Astrocyte (in vitro differentiated cells and primary cell): ENCODE measurements around the gene HLA-DPA1. TPM values are rescaled to one million over a fixed set of nuclear protein-coding genes. Genes with fewer than 3 reads are reported as not detected.

Source experiments
- DNase-seq: peaks from one replicate; pipeline ENCODE4 v3.0.0-alpha.2; 2010; ENCODE audit warnings: low read depth
- FAIRE-seq: peaks from 2 replicates; lab custom pipeline; 2011; peaks lifted over from hg19 to GRCh38; lab: Jason Lieb, UNC
- H2AFZ ChIP-seq: 2 replicates; pipeline ENCODE4 v1.6.0; 2012; ENCODE audit warnings: low read depth, low read length, inconsistent platforms
- H3K27ac ChIP-seq: 2 replicates; pipeline ENCODE4 v1.5.1; 2011; ENCODE audit warnings: low read depth, low read length, inconsistent platforms
- H3K27me3 ChIP-seq: 2 replicates; pipeline ENCODE4 v1.6.0; 2011; ENCODE audit warnings: low read length, inconsistent platforms; ENCODE audit not compliant: insufficient read depth
- H3K36me3 ChIP-seq: 2 replicates; pipeline ENCODE4 v1.5.1; 2011; ENCODE audit warnings: low read length, inconsistent platforms; ENCODE audit not compliant: insufficient read depth
- H3K4me1 ChIP-seq: 2 replicates; pipeline ENCODE4 v1.5.1; 2011; ENCODE audit warnings: low read length, inconsistent platforms; ENCODE audit not compliant: insufficient read depth
- H3K4me2 ChIP-seq: 2 replicates; pipeline ENCODE4 v1.6.0; 2012; ENCODE audit warnings: low read length, inconsistent platforms
- H3K4me3 ChIP-seq: 2 replicates; pipeline ENCODE4 v1.5.1; 2011; ENCODE audit warnings: low read depth, mild to moderate bottlenecking, low read length, inconsistent platforms; ENCODE audit not compliant: insufficient read depth
- H3K79me2 ChIP-seq: 2 replicates; pipeline ENCODE4 v1.6.0; 2012; ENCODE audit warnings: mild to moderate bottlenecking, low read length, inconsistent platforms; ENCODE audit not compliant: insufficient read depth
- H3K9ac ChIP-seq: 2 replicates; pipeline ENCODE4 v1.6.0; 2012; ENCODE audit warnings: mild to moderate bottlenecking, low read length, inconsistent platforms
- H3K9me3 ChIP-seq: 2 replicates; pipeline ENCODE4 v1.5.1; 2012; ENCODE audit warnings: low read depth, mild to moderate bottlenecking, low read length, inconsistent platforms; ENCODE audit not compliant: insufficient read depth
- H4K20me1 ChIP-seq: 2 replicates; pipeline ENCODE4 v1.6.0; 2012; ENCODE audit warnings: low read length, inconsistent platforms; ENCODE audit not compliant: insufficient read depth
- H3K27ac Mint-ChIP-seq: one replicate; pipeline ENCODE4 v1.8.0; 2021; ENCODE audit warnings: mild to moderate bottlenecking, mixed read lengths; ENCODE audit not compliant: unreplicated experiment
- H3K27me3 Mint-ChIP-seq: one replicate; pipeline ENCODE4 v1.8.0; 2021; ENCODE audit warnings: low read depth, mixed read lengths; ENCODE audit not compliant: unreplicated experiment
- H3K36me3 Mint-ChIP-seq: one replicate; pipeline ENCODE4 v1.8.0; 2021; ENCODE audit warnings: low read depth, mixed read lengths; ENCODE audit not compliant: unreplicated experiment
- H3K4me1 Mint-ChIP-seq: one replicate; pipeline ENCODE4 v1.8.0; 2021; ENCODE audit warnings: low read depth, mixed read lengths; ENCODE audit not compliant: unreplicated experiment
- H3K4me3 Mint-ChIP-seq: one replicate; pipeline ENCODE4 v1.8.0; 2021; ENCODE audit warnings: mild to moderate bottlenecking, moderate library complexity, mixed read lengths; ENCODE audit not compliant: unreplicated experiment
- H3K9me3 Mint-ChIP-seq: one replicate; pipeline ENCODE4 v1.8.0; 2021; ENCODE audit warnings: mild to moderate bottlenecking, mixed read lengths; ENCODE audit not compliant: unreplicated experiment
- EZH2 ChIP-seq: IDR thresholded peaks from 2 replicates; pipeline ENCODE4 v1.6.1; 2012; ENCODE audit warnings: mild to moderate bottlenecking, low read length, inconsistent platforms; ENCODE audit not compliant: insufficient read depth
- total RNA-seq: library from RNA; stranded (reverse); gene quantifications from 2 replicates; pipeline ENCODE4 v1.2.1, GENCODE V29; 2021
- TF ChIP-seq, protein P1 (sequence below): IDR thresholded peaks from 2 replicates; pipeline ENCODE4 v1.5.1; 2011; ENCODE audit warnings: low read depth, mild to moderate bottlenecking, inconsistent platforms, low read length, moderate library complexity; ENCODE audit not compliant: insufficient read depth

Gene HLA-DPA1
- total RNA-seq, 1 donor from 2014 or later, result 1.7 TPM

DNA sequence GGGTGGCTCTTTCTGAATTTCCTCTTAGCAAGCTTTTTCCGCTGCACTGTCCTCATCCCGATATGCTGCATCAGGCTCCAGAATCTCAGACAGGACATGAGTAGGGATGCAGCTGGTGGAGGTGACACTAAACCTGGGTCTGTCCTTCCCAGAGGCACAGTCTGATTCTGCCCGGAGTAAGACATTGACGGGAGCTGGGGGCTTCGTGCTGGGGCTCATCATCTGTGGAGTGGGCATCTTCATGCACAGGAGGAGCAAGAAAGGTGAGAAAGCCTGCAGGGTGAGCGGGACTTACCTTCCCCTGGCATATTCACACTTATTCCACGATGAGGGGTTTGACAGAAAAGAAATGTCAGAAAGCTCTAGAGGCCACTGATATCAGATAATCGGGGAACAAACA is 12.2 kb upstream of the HLA-DPA1 start:
- Histone ChIP-seq H3K36me3 (no peaks in the 10 kb centered on the region), H3K4me1 (peaks cover under 1% of the 10 kb centered on the region), H2AFZ (no peak overlapping the region), H3K9ac (no peak overlapping the region), H4K20me1 (no peaks in the 10 kb centered on the region), H3K27me3 (no peaks in the 10 kb centered on the region), H3K79me2 (no peaks in the 10 kb centered on the region), H3K9me3 (no peaks in the 10 kb centered on the region), H3K4me3 (no peak overlapping the region), H3K4me2 (no peak overlapping the region), H3K27ac (no peak overlapping the region)
- no peak for FAIRE-seq
- TF ChIP-seq EZH2, result no peak
- TF ChIP-seq, protein P1, sequence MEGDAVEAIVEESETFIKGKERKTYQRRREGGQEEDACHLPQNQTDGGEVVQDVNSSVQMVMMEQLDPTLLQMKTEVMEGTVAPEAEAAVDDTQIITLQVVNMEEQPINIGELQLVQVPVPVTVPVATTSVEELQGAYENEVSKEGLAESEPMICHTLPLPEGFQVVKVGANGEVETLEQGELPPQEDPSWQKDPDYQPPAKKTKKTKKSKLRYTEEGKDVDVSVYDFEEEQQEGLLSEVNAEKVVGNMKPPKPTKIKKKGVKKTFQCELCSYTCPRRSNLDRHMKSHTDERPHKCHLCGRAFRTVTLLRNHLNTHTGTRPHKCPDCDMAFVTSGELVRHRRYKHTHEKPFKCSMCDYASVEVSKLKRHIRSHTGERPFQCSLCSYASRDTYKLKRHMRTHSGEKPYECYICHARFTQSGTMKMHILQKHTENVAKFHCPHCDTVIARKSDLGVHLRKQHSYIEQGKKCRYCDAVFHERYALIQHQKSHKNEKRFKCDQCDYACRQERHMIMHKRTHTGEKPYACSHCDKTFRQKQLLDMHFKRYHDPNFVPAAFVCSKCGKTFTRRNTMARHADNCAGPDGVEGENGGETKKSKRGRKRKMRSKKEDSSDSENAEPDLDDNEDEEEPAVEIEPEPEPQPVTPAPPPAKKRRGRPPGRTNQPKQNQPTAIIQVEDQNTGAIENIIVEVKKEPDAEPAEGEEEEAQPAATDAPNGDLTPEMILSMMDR, result no peak
- no peaks in the 10 kb centered on the region for H3K36me3 Mint-ChIP-seq
- no peak overlapping the region for H3K27ac Mint-ChIP-seq
- H3K4me1 Mint-ChIP-seq, result peaks cover 1% of the 10 kb centered on the region
- no peak overlapping the region for H3K4me3 Mint-ChIP-seq
- no peak for DNase-seq
- no peaks in the 10 kb centered on the region for H3K9me3 Mint-ChIP-seq
- peaks cover 34% of the 10 kb centered on the region for H3K27me3 Mint-ChIP-seq

DNA sequence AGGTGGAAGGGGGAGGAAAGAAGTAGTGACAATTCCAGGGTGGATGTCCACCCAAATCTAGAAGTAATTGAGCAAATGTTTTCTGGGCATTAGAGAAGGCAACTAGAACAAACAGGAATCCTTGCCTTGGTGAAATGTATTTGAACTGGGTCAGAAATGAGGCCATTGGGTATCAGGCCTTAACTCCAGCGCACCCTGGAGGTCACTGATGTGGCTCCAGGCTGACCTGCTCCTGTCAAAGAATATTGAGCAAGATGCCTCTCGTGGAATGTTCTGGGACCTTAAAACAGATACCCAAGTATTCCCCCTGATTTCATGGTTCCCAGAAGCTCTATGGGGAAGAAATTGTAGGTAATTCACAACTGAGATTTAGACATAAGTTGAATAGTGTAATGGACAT is 9.3 kb upstream of the HLA-DPA1 start:
- H4K20me1 ChIP-seq, result no peaks in the 10 kb centered on the region
- peaks cover 7% of the 10 kb centered on the region for H3K4me1 ChIP-seq
- Mint-ChIP-seq H3K4me1 (peaks cover 3% of the 10 kb centered on the region), H3K9me3 (no peaks in the 10 kb centered on the region), H3K4me3 (no peak overlapping the region), H3K27ac (no peak overlapping the region), H3K27me3 (peaks cover 39% of the 10 kb centered on the region), H3K36me3 (peaks cover 3% of the 10 kb centered on the region)
- DNase-seq (no peak), FAIRE-seq (no peak)
- H3K4me3 ChIP-seq, result no peak overlapping the region
- H3K9ac ChIP-seq, result no peak overlapping the region
- H3K27ac ChIP-seq, result no peak overlapping the region
- H3K4me2 ChIP-seq, result no peak overlapping the region
- no peak overlapping the region for H2AFZ ChIP-seq
- H3K9me3 ChIP-seq, result no peaks in the 10 kb centered on the region
- no peaks in the 10 kb centered on the region for H3K36me3 ChIP-seq
- H3K79me2 ChIP-seq, result no peaks in the 10 kb centered on the region
- TF ChIP-seq, protein P1, result peak; percentile 8
- no peak for TF ChIP-seq EZH2
- H3K27me3 ChIP-seq, result no peaks in the 10 kb centered on the region

DNA sequence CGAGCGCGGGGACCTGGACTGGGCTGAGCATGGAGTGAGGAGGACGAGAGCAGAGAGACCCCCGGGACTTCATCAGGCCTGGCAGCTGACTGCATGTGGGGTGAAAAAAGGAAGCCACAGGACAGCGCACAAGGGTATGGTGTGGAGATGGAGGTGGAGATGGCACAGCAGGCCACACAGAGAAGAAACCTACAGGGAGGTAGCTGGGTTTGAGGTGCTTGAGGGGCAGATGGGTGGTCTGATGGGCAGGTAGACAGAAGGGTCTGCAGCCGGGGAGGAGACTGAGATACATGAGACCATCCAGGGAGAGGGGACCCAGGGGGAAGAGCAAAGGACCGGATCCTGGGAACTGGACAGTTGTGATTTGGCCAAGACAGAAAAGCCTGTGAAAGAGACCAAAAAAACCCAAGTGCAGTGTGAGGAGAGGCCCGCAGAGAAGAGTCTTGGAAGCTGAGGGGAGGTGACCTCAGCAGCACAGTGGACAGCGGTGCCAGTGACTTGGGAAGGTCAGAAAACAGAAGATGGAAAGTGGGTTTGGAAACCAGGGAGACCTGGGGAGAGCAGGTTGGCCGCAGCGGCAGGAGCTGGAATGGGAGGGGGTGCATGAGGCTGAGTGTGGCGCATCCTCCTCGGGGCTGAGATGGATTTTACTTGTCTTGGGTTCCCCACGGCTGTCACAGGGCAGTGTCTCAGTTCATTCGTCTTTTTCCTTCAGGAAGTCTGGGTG is 7.8 kb upstream of the HLA-DPA1 start:
- Histone ChIP-seq H4K20me1 (no peaks in the 10 kb centered on the region), H3K27me3 (no peaks in the 10 kb centered on the region), H3K4me1 (peaks cover 7% of the 10 kb centered on the region), H3K79me2 (no peaks in the 10 kb centered on the region), H3K27ac (no peak overlapping the region), H3K9me3 (no peaks in the 10 kb centered on the region), H2AFZ (peak overlapping the region; percentile 92), H3K9ac (peak overlapping the region; percentile 78), H3K36me3 (no peaks in the 10 kb centered on the region), H3K4me3 (peak overlapping the region; percentile 69), H3K4me2 (peak overlapping the region; percentile 97)
- peaks cover 3% of the 10 kb centered on the region for H3K4me1 Mint-ChIP-seq
- H3K9me3 Mint-ChIP-seq, result no peaks in the 10 kb centered on the region
- no peak overlapping the region for H3K27ac Mint-ChIP-seq
- no peak for DNase-seq
- peak overlapping the region; percentile 88 for H3K4me3 Mint-ChIP-seq
- peaks cover 42% of the 10 kb centered on the region for H3K27me3 Mint-ChIP-seq
- TF ChIP-seq, protein P1, result no peak
- no peak for TF ChIP-seq EZH2
- H3K36me3 Mint-ChIP-seq, result peaks cover 3% of the 10 kb centered on the region
- no peak for FAIRE-seq
